GM12878 (cell line): ENCODE results near the gene RWDD2A. TPM values are rescaled to one million over a fixed set of nuclear protein-coding genes. Genes with fewer than 3 reads are reported as not detected.

Experiments
- ATAC-seq: fragments of 200-7000 bp; cut with Tn5 transposase; 3 replicates; pipeline ENCODE4 v1.9.1; 2020; ENCODE audit warnings: mild to moderate bottlenecking, moderate library complexity
- BruUV-seq: library from RNA; stranded (reverse); fragments of 400-500 nt; replicated peaks from 2 replicates; lab custom pipeline; 2021; lab: Mats Ljungman, UMichigan
- CTCF ChIA-PET: fragments of 300-600 bp; sonication (Branson Sonifier 250); formaldehyde crosslinking; extraction: SDS; loops from one replicate; lab custom pipeline; 2021; ENCODE audit warnings: inconsistent platforms; lab: Yijun Ruan, JAX
- POLR2A ChIA-PET: fragments of 350-600 bp; formaldehyde crosslinking; extraction: SDS; loops from one replicate; lab custom pipeline; 2021; ENCODE audit warnings: inconsistent platforms; lab: Charles Lee
- RAD21 ChIA-PET: fragments of 300-600 bp; sonication (Branson Sonifier 250); formaldehyde crosslinking; loops from one replicate; lab custom pipeline; 2023; ENCODE audit warnings: antibody characterized with exemption; ENCODE audit not compliant: unreplicated experiment; lab: Charles Lee
- SMC1A ChIA-PET: fragments of 300-600 bp; sonication (Branson Sonifier 250); formaldehyde crosslinking; loops from one replicate; lab custom pipeline; 2023; ENCODE audit not compliant: unreplicated experiment, uncharacterized antibody; lab: Charles Lee
- DNase-seq: peaks from one replicate; pipeline ENCODE4 v3.0.0-alpha.2; 2011; ENCODE audit warnings: low read depth, low spot score
- FAIRE-seq: peaks from 3 replicates; lab custom pipeline; 2011; peaks lifted over from hg19 to GRCh38; lab: Jason Lieb, UNC
- H2AFZ ChIP-seq: 2 replicates; pipeline ENCODE4 v1.6.0; 2011; ENCODE audit warnings: low read depth, low read length, control low read depth; ENCODE audit not compliant: control insufficient read depth
- H3K27ac ChIP-seq: 2 replicates; pipeline ENCODE4 v1.5.1; 2011; ENCODE audit warnings: control low read depth; ENCODE audit not compliant: control insufficient read depth, insufficient read depth
- H3K27me3 ChIP-seq, 2 experiments: replicated peaks in 1 of 2; 2 replicates each; pipeline versions ENCODE4 v1.6.0 to v1.6.1; 2011; ENCODE audit warnings: low read length in 1 of 2; ENCODE audit not compliant: control insufficient read depth in 2 of 2, insufficient read depth in 2 of 2
- H3K36me3 ChIP-seq, 2 experiments: 2 replicates each; pipeline ENCODE4 v1.5.1; 2011; ENCODE audit warnings: low read length in 1 of 2; ENCODE audit not compliant: control insufficient read depth in 2 of 2, insufficient read depth in 2 of 2
- H3K4me1 ChIP-seq: 2 replicates; pipeline ENCODE4 v1.6.1; 2011; ENCODE audit warnings: mild to moderate bottlenecking, low read length, moderate library complexity, mixed read lengths; ENCODE audit not compliant: control insufficient read depth, insufficient read depth
- H3K4me2 ChIP-seq: 2 replicates; pipeline ENCODE4 v1.6.0; 2011; ENCODE audit warnings: control low read depth; ENCODE audit not compliant: control insufficient read depth, insufficient read depth
- H3K4me3 ChIP-seq: fragments of 200-600 bp; sonication (generic); 2 replicates; pipeline ENCODE4 v1.5.1; 2016
- H3K79me2 ChIP-seq: 2 replicates; pipeline ENCODE4 v1.6.0; 2011; ENCODE audit warnings: low read length; ENCODE audit not compliant: control insufficient read depth, insufficient read depth
- H3K9ac ChIP-seq: 2 replicates; pipeline ENCODE4 v1.8.0; 2011; ENCODE audit warnings: low read length, control low read depth, mixed read lengths; ENCODE audit not compliant: control insufficient read depth, insufficient read depth
- H3K9me3 ChIP-seq: replicated peaks from 3 replicates; pipeline ENCODE4 v1.5.1; 2011; ENCODE audit warnings: mild to moderate bottlenecking, low read length; ENCODE audit not compliant: control insufficient read depth, insufficient read depth
- H4K20me1 ChIP-seq: 2 replicates; pipeline ENCODE4 v1.6.0; 2011; ENCODE audit not compliant: control insufficient read depth, insufficient read depth
- BCL11A ChIP-seq: IDR thresholded peaks from 2 replicates; pipeline ENCODE4 v1.6.1; 2011; ENCODE audit warnings: low read depth, low read length
- EED ChIP-seq: sonication (generic); IDR thresholded peaks from 2 replicates; pipeline ENCODE4 v1.6.1; 2016; ENCODE audit warnings: antibody characterized with exemption, low read depth
- MEF2B ChIP-seq: fragments of 450-650 bp; IDR thresholded peaks from 2 replicates; pipeline ENCODE4 v1.6.1; 2018; ENCODE audit warnings: mild to moderate bottlenecking, moderate library complexity; ENCODE audit not compliant: partially characterized antibody, poor library complexity, severe bottlenecking
- MTA3 ChIP-seq: IDR thresholded peaks from 2 replicates; pipeline ENCODE4 v1.6.1; 2012; ENCODE audit warnings: low read length, inconsistent platforms, borderline replicate concordance
- MYC ChIP-seq: IDR thresholded peaks from 2 replicates; pipeline ENCODE4 v1.6.1; 2011; ENCODE audit warnings: mild to moderate bottlenecking, low read length, moderate library complexity, inconsistent platforms; ENCODE audit not compliant: insufficient read depth, insufficient replicate concordance, insufficient read length, severe bottlenecking
- NBN ChIP-seq: fragments of 450-650 bp; IDR thresholded peaks from 2 replicates; pipeline ENCODE4 v1.6.1; 2016
- POLR2AphosphoS5 ChIP-seq: IDR thresholded peaks from 2 replicates; pipeline ENCODE4 v1.6.1; 2011; ENCODE audit warnings: mild to moderate bottlenecking, low read length, inconsistent platforms
- in situ Hi-C: fragments of 300-500 bp; cut with MboI; formaldehyde crosslinking; loops from 9 replicates; pipeline ENCODE4 v1.14.3; 2018; ENCODE audit warnings: mixed read lengths
- intact Hi-C: fragments of 100-400 bp; cut with micrococcal nuclease; formaldehyde crosslinking; loops from one replicate; pipeline ENCODE4 v1.14.2; 2022; ENCODE audit not compliant: unreplicated experiment
- polyA plus RNA-seq, 11 experiments: library from polyadenylated mRNA; depleted of rRNA in 4 of 11; unstranded in 6 of 11; stranded (reverse) in 5 of 11; fragments of >200 nt; fragmentation: Nextera tagmentation in 4 of 11; fragmentation: Illumina TruSeq in 1 of 11; extraction: Ambion mirVana in 4 of 11; extraction: Trizol in 1 of 11; gene quantifications; 1 replicate in 1 of 11; 2 replicates in 10 of 11; pipeline versions ENCODE4 v1.2.1 to v1.2.3, GENCODE V29; 2011 to 2016; ENCODE audit warnings: inconsistent platforms in 2 of 11, missing spikeins in 2 of 11, low read depth in 1 of 11
- total RNA-seq, 4 experiments: library from RNA; depleted of rRNA in 3 of 4; stranded (reverse); fragments of >200 nt in 3 of 4; fragmentation: Illumina TruSeq in 1 of 4; extraction: Trizol in 1 of 4; gene quantifications; 2 replicates each; pipeline versions ENCODE4 v1.2.1 to v1.2.3, GENCODE V29; 2013 to 2021

Gene RWDD2A
- total and polyA plus RNA-seq, 10 of the 15 experiments (the other 5 are each of a cell fraction or from before 2014, with no cell fraction given), result 2.3 to 4.6 (median 2.9) TPM

DNA sequence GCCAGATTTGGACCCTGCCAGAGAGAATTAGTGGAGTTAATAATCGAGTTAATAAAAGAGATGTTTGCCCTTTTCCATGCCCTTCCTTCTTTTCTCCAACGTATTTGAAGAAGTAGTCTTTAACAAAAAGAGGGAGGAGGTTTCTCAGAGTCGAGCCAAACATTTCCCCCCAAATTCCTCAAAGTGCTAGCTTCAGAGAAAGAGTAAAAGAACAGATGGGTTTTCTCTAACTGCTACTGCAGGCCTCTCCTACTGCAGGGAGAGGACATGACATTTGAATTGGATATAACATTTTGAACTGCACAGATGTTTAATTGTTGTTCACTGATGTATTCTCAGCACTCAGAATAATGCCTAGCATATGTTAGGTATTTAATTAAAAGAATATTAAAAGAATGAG is 25.5 kb downstream of the RWDD2A start (continued):
- TF ChIP-seq NBN (no peak), MTA3 (no peak), MYC (no peak), BCL11A (no peak), MEF2B (no peak)

DNA sequence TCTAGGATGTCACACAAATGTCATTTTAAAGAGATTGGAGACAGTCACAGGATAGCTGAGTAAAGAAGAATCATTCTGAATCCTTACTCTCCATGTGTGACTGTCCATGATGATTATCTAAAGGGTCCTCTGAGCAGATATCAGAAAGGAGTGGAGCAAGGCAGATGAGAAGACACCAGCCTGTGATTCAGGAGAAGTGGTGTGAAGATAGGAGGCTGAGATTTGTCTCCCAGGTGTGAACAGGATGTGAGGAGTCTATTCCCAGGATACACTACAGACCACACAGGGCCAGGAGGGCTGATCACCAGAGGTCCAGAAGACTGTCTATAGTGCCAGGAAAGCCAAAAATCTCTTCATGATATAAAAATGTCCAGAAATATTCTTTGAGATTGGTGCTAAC is 27.0 kb downstream of the RWDD2A start:
- Histone ChIP-seq H3K4me2 (no peak overlapping the region), H3K4me1 (no peaks in the 10 kb centered on the region), H3K27ac (no peak overlapping the region), H3K36me3 (no peaks in the 10 kb centered on the region; a peak in 1 of 4 replicates), H3K9ac (no peak overlapping the region), H4K20me1 (no peaks in the 10 kb centered on the region), H2AFZ (no peak overlapping the region), H3K27me3 (no peaks in the 10 kb centered on the region), H3K4me3 (no peak overlapping the region), H3K79me2 (no peaks in the 10 kb centered on the region), H3K9me3 (no peaks in the 10 kb centered on the region)
- TF ChIP-seq POLR2AphosphoS5, result no peak
- no peak for TF ChIP-seq EED
- no TSS peak for BruUV-seq
- SMC1A ChIA-PET, result interaction anchor here (0.8 to 10.5 kb wide), 8 partner anchors 8 to 383 kb away, joined by 3 to 277 read pairs (median 6); partner anchors contain the start of genes DOP1A, PRSS35 and UBE3D
- in situ Hi-C loops (loop anchor here (5.0 kb wide), 1 partner anchor 297 kb away; no protein-coding TSS in a partner anchor), intact Hi-C loops (loop anchor here (10.0 kb wide), 1 partner anchor 375 kb away; no protein-coding TSS in a partner anchor)
- POLR2A ChIA-PET, result interaction anchor here (1.0 kb wide), 1 partner anchor 25 kb away, joined by 3 read pairs; no protein-coding TSS in a partner anchor
- FAIRE-seq (no peak), ATAC-seq (no peak), DNase-seq (no peak)
- CTCF ChIA-PET, result interaction anchor here (1.4 to 19.5 kb wide), 5 partner anchors 19 to 299 kb away, joined by 3 to 635 read pairs (median 6); partner anchors contain the start of genes DOP1A, PRSS35 and UBE3D
- RAD21 ChIA-PET, result interaction anchor here (1.0 to 1.7 kb wide), 4 partner anchors 59 to 294 kb away, joined by 3 to 12 read pairs (median 6); partner anchors contain the start of gene PRSS35
